ENCODE results near the gene MTPN. TPM values are rescaled to one million over a fixed set of nuclear protein-coding genes. Genes with fewer than 3 reads are reported as not detected.
A peak's percentile ranks its signal among the peaks of the same experiment; 100 is the strongest.

Gene MTPN
- total RNA-seq, 1 donor from 2014 or later, result 67.9 TPM

GRCh38 chr7:135919071-135919841 lies 57.9 kb downstream of the MTPN start:
- intact Hi-C loops (cut with micrococcal nuclease), result no loop called here
- H3K36me3 ChIP-seq, result no peaks in the 10 kb centered on the region
- peaks cover 13% of the 10 kb centered on the region for H3K4me1 ChIP-seq
- H3K27ac ChIP-seq (replicated peaks), result no peak overlapping the region
- no peaks in the 10 kb centered on the region for H3K27me3 ChIP-seq (ENCODE audit: low read depth)
- no peak for TF ChIP-seq CTCF (IDR thresholded peaks at IDR 0.05; ENCODE audit: borderline replicate concordance)
- no peak for DNase-seq
- H3K4me3 ChIP-seq, result no peak overlapping the region
- H3K9me3 ChIP-seq (replicated peaks), result no peaks in the 10 kb centered on the region

- Histone ChIP-seq H3K27ac (replicated peaks) (no peak overlapping the region), H3K4me3 (no peak overlapping the region), H3K27me3 (ENCODE audit: low read depth) (no peaks in the 10 kb centered on the region), H3K36me3 (no peaks in the 10 kb centered on the region), H3K9me3 (replicated peaks) (no peaks in the 10 kb centered on the region), H3K4me1 (peaks cover 21% of the 10 kb centered on the region)
- intact Hi-C loops (cut with micrococcal nuclease), result no loop called here
- no peak for DNase-seq
- TF ChIP-seq CTCF (IDR thresholded peaks at IDR 0.05; ENCODE audit: borderline replicate concordance), result no peak
These were observed 59.0 kb downstream of the MTPN start for GRCh38 chr7:135918134-135918533.

GRCh38 chr7:135917721-135918120 lies 59.4 kb downstream of the MTPN start:
- H3K4me3 ChIP-seq, result no peak overlapping the region
- TF ChIP-seq CTCF (IDR thresholded peaks at IDR 0.05; ENCODE audit: borderline replicate concordance), result no peak
- H3K36me3 ChIP-seq, result no peaks in the 10 kb centered on the region
- H3K4me1 ChIP-seq, result peaks cover 21% of the 10 kb centered on the region
- intact Hi-C loops (cut with micrococcal nuclease), result no loop called here
- H3K27me3 ChIP-seq (ENCODE audit: low read depth), result no peaks in the 10 kb centered on the region
- no peaks in the 10 kb centered on the region for H3K9me3 ChIP-seq (replicated peaks)
- H3K27ac ChIP-seq (replicated peaks), result no peak overlapping the region
- no peak for DNase-seq

- Histone ChIP-seq H3K27ac (replicated peaks) (peak overlapping the region; percentile 74), H3K36me3 (no peaks in the 10 kb centered on the region), H3K27me3 (ENCODE audit: low read depth) (no peaks in the 10 kb centered on the region), H3K4me1 (peaks cover 32% of the 10 kb centered on the region), H3K4me3 (no peak overlapping the region), H3K9me3 (replicated peaks) (no peaks in the 10 kb centered on the region)
- intact Hi-C loops (cut with micrococcal nuclease), result no loop called here
- TF ChIP-seq CTCF (IDR thresholded peaks at IDR 0.05; ENCODE audit: borderline replicate concordance), result no peak
- DNase-seq, result no peak
These were observed 62.8 kb downstream of the MTPN start for GRCh38 chr7:135914346-135914745.

- no peak overlapping the region for H3K27ac ChIP-seq (replicated peaks)
- H3K36me3 ChIP-seq, result no peaks in the 10 kb centered on the region
- H3K9me3 ChIP-seq (replicated peaks), result no peaks in the 10 kb centered on the region
- H3K27me3 ChIP-seq (ENCODE audit: low read depth), result no peaks in the 10 kb centered on the region
- intact Hi-C loops (cut with micrococcal nuclease), result no loop called here
- DNase-seq, result no peak
- TF ChIP-seq CTCF (IDR thresholded peaks at IDR 0.05; ENCODE audit: borderline replicate concordance), result no peak
- no peak overlapping the region for H3K4me3 ChIP-seq
- H3K4me1 ChIP-seq, result peaks cover 32% of the 10 kb centered on the region
These were observed 63.8 kb downstream of the MTPN start for GRCh38 chr7:135913404-135913803.
